Ishikawa (cell line): Measurements from ENCODE around the gene KCNT1.

Experiments
- CEBPB ChIP-seq: IDR thresholded peaks from 2 replicates; pipeline ENCODE4 v1.6.1; 2012
- EGR1 ChIP-seq: IDR thresholded peaks from 2 replicates; pipeline ENCODE4 v1.6.1; 2012
- EP300 ChIP-seq: IDR thresholded peaks from 2 replicates; pipeline ENCODE4 v1.6.1; 2012; ENCODE audit warnings: borderline replicate concordance
- NFIC ChIP-seq: IDR thresholded peaks from 2 replicates; pipeline ENCODE4 v1.6.1; 2012
- RAD21 ChIP-seq: IDR thresholded peaks from 2 replicates; pipeline ENCODE4 v1.6.1; 2012; ENCODE audit warnings: low read depth
- TAF1 ChIP-seq: IDR thresholded peaks from 2 replicates; pipeline ENCODE4 v1.6.1; 2012; ENCODE audit warnings: low read depth, mild to moderate bottlenecking
- YY1 ChIP-seq: IDR thresholded peaks from 2 replicates; pipeline ENCODE4 v1.6.1; 2012; ENCODE audit warnings: low read depth
- TF ChIP-seq, protein P1 (sequence below): IDR thresholded peaks from 2 replicates; pipeline ENCODE4 v1.6.1; 2012; ENCODE audit warnings: low read depth, mild to moderate bottlenecking
- TF ChIP-seq, protein P2 (sequence below): IDR thresholded peaks from 2 replicates; pipeline ENCODE4 v1.6.1; 2012

DNA sequence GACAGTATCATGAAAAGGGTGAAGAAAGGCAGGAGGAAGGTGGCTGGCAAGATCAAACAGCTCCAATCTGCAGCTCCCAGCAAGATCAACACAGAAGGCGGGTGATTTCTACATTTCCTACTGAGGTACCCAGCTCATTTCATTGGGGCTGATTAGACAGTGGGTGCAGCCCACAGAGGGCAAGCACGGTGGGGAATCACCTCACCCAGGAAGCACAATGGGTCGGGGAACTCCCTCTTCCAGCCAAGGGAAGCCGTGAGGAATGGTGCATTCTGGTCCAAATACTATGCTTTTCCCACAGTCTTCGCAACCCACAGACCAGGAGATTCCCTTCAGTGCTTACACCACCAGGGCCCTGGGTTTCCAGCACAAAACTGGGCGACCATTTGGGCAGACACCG is 138.6 kb downstream of the KCNT1 start:
- TF ChIP-seq, protein P1, sequence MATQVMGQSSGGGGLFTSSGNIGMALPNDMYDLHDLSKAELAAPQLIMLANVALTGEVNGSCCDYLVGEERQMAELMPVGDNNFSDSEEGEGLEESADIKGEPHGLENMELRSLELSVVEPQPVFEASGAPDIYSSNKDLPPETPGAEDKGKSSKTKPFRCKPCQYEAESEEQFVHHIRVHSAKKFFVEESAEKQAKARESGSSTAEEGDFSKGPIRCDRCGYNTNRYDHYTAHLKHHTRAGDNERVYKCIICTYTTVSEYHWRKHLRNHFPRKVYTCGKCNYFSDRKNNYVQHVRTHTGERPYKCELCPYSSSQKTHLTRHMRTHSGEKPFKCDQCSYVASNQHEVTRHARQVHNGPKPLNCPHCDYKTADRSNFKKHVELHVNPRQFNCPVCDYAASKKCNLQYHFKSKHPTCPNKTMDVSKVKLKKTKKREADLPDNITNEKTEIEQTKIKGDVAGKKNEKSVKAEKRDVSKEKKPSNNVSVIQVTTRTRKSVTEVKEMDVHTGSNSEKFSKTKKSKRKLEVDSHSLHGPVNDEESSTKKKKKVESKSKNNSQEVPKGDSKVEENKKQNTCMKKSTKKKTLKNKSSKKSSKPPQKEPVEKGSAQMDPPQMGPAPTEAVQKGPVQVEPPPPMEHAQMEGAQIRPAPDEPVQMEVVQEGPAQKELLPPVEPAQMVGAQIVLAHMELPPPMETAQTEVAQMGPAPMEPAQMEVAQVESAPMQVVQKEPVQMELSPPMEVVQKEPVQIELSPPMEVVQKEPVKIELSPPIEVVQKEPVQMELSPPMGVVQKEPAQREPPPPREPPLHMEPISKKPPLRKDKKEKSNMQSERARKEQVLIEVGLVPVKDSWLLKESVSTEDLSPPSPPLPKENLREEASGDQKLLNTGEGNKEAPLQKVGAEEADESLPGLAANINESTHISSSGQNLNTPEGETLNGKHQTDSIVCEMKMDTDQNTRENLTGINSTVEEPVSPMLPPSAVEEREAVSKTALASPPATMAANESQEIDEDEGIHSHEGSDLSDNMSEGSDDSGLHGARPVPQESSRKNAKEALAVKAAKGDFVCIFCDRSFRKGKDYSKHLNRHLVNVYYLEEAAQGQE: no peak
- TF ChIP-seq TAF1 (no peak), EGR1 (no peak), RAD21 (no peak), EP300 (no peak), YY1 (no peak), NFIC (no peak), CEBPB (no peak)
- TF ChIP-seq, protein P2, sequence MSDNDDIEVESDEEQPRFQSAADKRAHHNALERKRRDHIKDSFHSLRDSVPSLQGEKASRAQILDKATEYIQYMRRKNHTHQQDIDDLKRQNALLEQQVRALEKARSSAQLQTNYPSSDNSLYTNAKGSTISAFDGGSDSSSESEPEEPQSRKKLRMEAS: no peak
